HEK293 (cell line): Measurements from ENCODE around the gene RIBC2.

Source experiments
- CTCF ChIA-PET: fragments of 350-600 bp; formaldehyde crosslinking; extraction: SDS; loops from one replicate; lab custom pipeline; 2021; ENCODE audit warnings: antibody characterized with exemption; lab: Yijun Ruan, JAX
- POLR2A ChIA-PET: fragments of 300-600 bp; formaldehyde crosslinking; extraction: SDS; loops from one replicate; lab custom pipeline; 2020; ENCODE audit warnings: antibody characterized with exemption, inconsistent platforms; lab: Yijun Ruan, JAX
- H3K27ac ChIP-seq: fragments of 200-500 bp; sonication (Bioruptor generic); 2 replicates; pipeline ENCODE4 v1.5.1; 2014; ENCODE audit warnings: low read depth, low read length, control low read depth, inconsistent platforms; ENCODE audit errors: extremely low read depth
- H3K36me3 ChIP-seq, 2 experiments: fragments of 200-500 bp in 1 of 2; sonication (Bioruptor generic) in 1 of 2; 1 replicate in 1 of 2; 2 replicates in 1 of 2; pipeline ENCODE4 v1.5.1; 2014 to 2017; ENCODE audit warnings: inconsistent platforms in 2 of 2, low read length in 2 of 2; ENCODE audit not compliant: control insufficient read depth in 2 of 2, insufficient read depth in 1 of 2
- H3K4me1 ChIP-seq: fragments of 200-500 bp; sonication (Bioruptor generic); 2 replicates; pipeline ENCODE4 v1.5.1; 2014; ENCODE audit warnings: mild to moderate bottlenecking, low read length, inconsistent platforms; ENCODE audit not compliant: control insufficient read depth, insufficient read depth
- H3K4me3 ChIP-seq: 2 replicates; pipeline ENCODE4 v1.5.1; 2011; ENCODE audit warnings: low read depth, mild to moderate bottlenecking, control low read depth, low read length, moderate library complexity
- H3K9me3 ChIP-seq: fragments of 200-500 bp; sonication (Bioruptor generic); 2 replicates; pipeline ENCODE4 v1.5.1; 2014; ENCODE audit warnings: low read depth, low read length, inconsistent platforms; ENCODE audit not compliant: control insufficient read depth, insufficient read depth
- ATF2 ChIP-seq: fragments of 450-650 bp; formaldehyde crosslinking; IDR thresholded peaks from 2 replicates; pipeline ENCODE4 v1.5.1; 2016; ENCODE audit warnings: missing biosample characterization, missing genetic modification characterization, low read depth
- BCL11B ChIP-seq: fragments of 450-650 bp; formaldehyde crosslinking; IDR thresholded peaks from 2 replicates; pipeline ENCODE4 v1.5.1; 2016; ENCODE audit warnings: low read depth, missing biosample characterization, missing genetic modification characterization
- KLF8 ChIP-seq: fragments of 450-650 bp; formaldehyde crosslinking; IDR thresholded peaks from 2 replicates; pipeline ENCODE4 v1.5.1; 2016; ENCODE audit warnings: missing biosample characterization, missing genetic modification characterization
- OSR2 ChIP-seq: fragments of 450-650 bp; formaldehyde crosslinking; IDR thresholded peaks from 2 replicates; pipeline ENCODE4 v1.5.1; 2016; ENCODE audit warnings: missing biosample characterization, missing genetic modification characterization
- RBAK ChIP-seq: fragments of 450-650 bp; formaldehyde crosslinking; IDR thresholded peaks from 2 replicates; pipeline ENCODE4 v1.5.1; 2016; ENCODE audit warnings: missing biosample characterization, missing genetic modification characterization
- SP7 ChIP-seq: fragments of 450-650 bp; formaldehyde crosslinking; IDR thresholded peaks from 2 replicates; pipeline ENCODE4 v1.5.1; 2016; ENCODE audit warnings: missing biosample characterization, missing genetic modification characterization
- ZNF114 ChIP-seq: fragments of 450-650 bp; formaldehyde crosslinking; IDR thresholded peaks from 2 replicates; pipeline ENCODE4 v1.5.0; 2017; ENCODE audit warnings: missing biosample characterization, missing genetic modification characterization
- ZNF133 ChIP-seq: fragments of 450-650 bp; formaldehyde crosslinking; IDR thresholded peaks from 2 replicates; pipeline ENCODE4 v1.5.1; 2016; ENCODE audit warnings: missing biosample characterization, missing genetic modification characterization
- ZNF146 ChIP-seq: fragments of 450-650 bp; formaldehyde crosslinking; IDR thresholded peaks from 2 replicates; pipeline ENCODE4 v1.5.1; 2016; ENCODE audit warnings: missing biosample characterization, missing genetic modification characterization
- ZNF16 ChIP-seq: fragments of 450-650 bp; formaldehyde crosslinking; IDR thresholded peaks from 2 replicates; pipeline ENCODE4 v1.5.1; 2016; ENCODE audit warnings: low read depth, missing biosample characterization, missing genetic modification characterization
- ZNF23 ChIP-seq: fragments of 450-650 bp; formaldehyde crosslinking; IDR thresholded peaks from 2 replicates; pipeline ENCODE4 v1.5.1; 2016; ENCODE audit warnings: missing biosample characterization, missing genetic modification characterization, borderline replicate concordance
- ZNF248 ChIP-seq: fragments of 450-650 bp; formaldehyde crosslinking; IDR thresholded peaks from 2 replicates; pipeline ENCODE4 v1.5.1; 2017; ENCODE audit warnings: missing biosample characterization, missing genetic modification characterization
- ZNF274 ChIP-seq, 2 experiments: fragments of 200-500 bp in 1 of 2; fragments of 450-650 bp in 1 of 2; sonication (Bioruptor generic) in 1 of 2; formaldehyde crosslinking in 1 of 2; IDR thresholded peaks; 2 replicates each; pipeline versions ENCODE4 v1.5.1 to v1.6.1; 2014 to 2016; ENCODE audit warnings: borderline replicate concordance in 1 of 2, inconsistent platforms in 1 of 2, low read length in 1 of 2, missing biosample characterization in 1 of 2, missing genetic modification characterization in 1 of 2
- ZNF549 ChIP-seq: fragments of 450-650 bp; IDR thresholded peaks from 2 replicates; pipeline ENCODE4 v1.5.1; 2018; ENCODE audit warnings: missing biosample characterization, missing genetic modification characterization, mild to moderate bottlenecking, inconsistent platforms, moderate library complexity
- ZNF555 ChIP-seq: fragments of 450-650 bp; formaldehyde crosslinking; conservative IDR thresholded peaks from 2 replicates; pipeline ENCODE4 v1.5.1; 2017; ENCODE audit warnings: missing biosample characterization, mild to moderate bottlenecking, missing genetic modification characterization, inconsistent platforms
- ZNF558 ChIP-seq: fragments of 450-650 bp; formaldehyde crosslinking; IDR thresholded peaks from 2 replicates; pipeline ENCODE4 v1.5.1; 2016; ENCODE audit warnings: missing biosample characterization, missing genetic modification characterization
- ZNF561 ChIP-seq: fragments of 450-650 bp; IDR thresholded peaks from 2 replicates; pipeline ENCODE4 v1.5.1; 2018; ENCODE audit warnings: missing biosample characterization, missing genetic modification characterization, borderline replicate concordance
- ZNF580 ChIP-seq: fragments of 450-650 bp; formaldehyde crosslinking; IDR thresholded peaks from 2 replicates; pipeline ENCODE4 v1.5.1; 2016; ENCODE audit warnings: missing biosample characterization, missing genetic modification characterization
- ZNF585B ChIP-seq: fragments of 450-650 bp; formaldehyde crosslinking; IDR thresholded peaks from 2 replicates; pipeline ENCODE4 v1.5.1; 2016; ENCODE audit warnings: missing biosample characterization, missing genetic modification characterization
- ZNF610 ChIP-seq: fragments of 450-650 bp; formaldehyde crosslinking; IDR thresholded peaks from 2 replicates; pipeline ENCODE4 v1.5.1; 2016; ENCODE audit warnings: missing biosample characterization, missing genetic modification characterization, borderline replicate concordance
- ZNF623 ChIP-seq: fragments of 450-650 bp; formaldehyde crosslinking; IDR thresholded peaks from 2 replicates; pipeline ENCODE4 v1.5.1; 2016; ENCODE audit warnings: missing biosample characterization, missing genetic modification characterization
- ZNF747 ChIP-seq: fragments of 450-650 bp; formaldehyde crosslinking; IDR thresholded peaks from 2 replicates; pipeline ENCODE4 v1.5.1; 2016; ENCODE audit warnings: missing biosample characterization, missing genetic modification characterization
- ZNF776 ChIP-seq: fragments of 450-650 bp; formaldehyde crosslinking; IDR thresholded peaks from 2 replicates; pipeline ENCODE4 v1.5.0; 2017; ENCODE audit warnings: missing biosample characterization, missing genetic modification characterization, borderline replicate concordance
- ZNF792 ChIP-seq: fragments of 450-650 bp; formaldehyde crosslinking; IDR thresholded peaks from 2 replicates; pipeline ENCODE4 v1.5.1; 2016; ENCODE audit warnings: missing biosample characterization, missing genetic modification characterization
- ZNF830 ChIP-seq: fragments of 450-650 bp; IDR thresholded peaks from 2 replicates; pipeline ENCODE4 v1.5.0; 2018; ENCODE audit warnings: missing biosample characterization, missing genetic modification characterization, low read depth, mild to moderate bottlenecking, moderate library complexity
- ZNF837 ChIP-seq: fragments of 450-650 bp; formaldehyde crosslinking; IDR thresholded peaks from 2 replicates; pipeline ENCODE4 v1.5.1; 2016; ENCODE audit warnings: missing biosample characterization, missing genetic modification characterization
- ZXDB ChIP-seq: fragments of 450-650 bp; formaldehyde crosslinking; IDR thresholded peaks from 2 replicates; pipeline ENCODE4 v1.5.1; 2016; ENCODE audit warnings: missing biosample characterization, missing genetic modification characterization
- TF ChIP-seq, protein P1 (sequence below): fragments of 450-650 bp; IDR thresholded peaks from 2 replicates; pipeline ENCODE4 v1.5.1; 2018; ENCODE audit warnings: missing biosample characterization, missing genetic modification characterization

Gene RIBC2

GRCh38 chr22:45460288-45461109 lies 47.0 kb downstream of the RIBC2 start:
- Histone ChIP-seq H3K4me3 (no peak overlapping the region), H3K9me3 (no peaks in the 10 kb centered on the region), H3K27ac (no peak overlapping the region), H3K36me3 (no peaks in the 10 kb centered on the region), H3K4me1 (no peaks in the 10 kb centered on the region)
- ChIA-PET POLR2A (no interaction called here), CTCF (interaction anchor here (0.6 kb wide), 1 partner anchor 92 kb away, joined by 4 read pairs; no protein-coding TSS in a partner anchor)
- no peak for TF ChIP-seq ZNF16 (tag by site-specific recombination)
- no peak for TF ChIP-seq ZNF580 (tag by site-specific recombination)
- TF ChIP-seq ATF2: no peak
- TF ChIP-seq ZXDB (tag by site-specific recombination): no peak
- no peak for TF ChIP-seq ZNF561 (tag by site-specific recombination)
- no peak for TF ChIP-seq ZNF830
- TF ChIP-seq BCL11B (tag by site-specific recombination): no peak
- TF ChIP-seq ZNF623 (tag by site-specific recombination): no peak
- no peak for TF ChIP-seq RBAK
- TF ChIP-seq ZNF776: no peak
- no peak for TF ChIP-seq ZNF558 (tag by site-specific recombination)
- TF ChIP-seq ZNF585B: no peak
- TF ChIP-seq, protein P1, sequence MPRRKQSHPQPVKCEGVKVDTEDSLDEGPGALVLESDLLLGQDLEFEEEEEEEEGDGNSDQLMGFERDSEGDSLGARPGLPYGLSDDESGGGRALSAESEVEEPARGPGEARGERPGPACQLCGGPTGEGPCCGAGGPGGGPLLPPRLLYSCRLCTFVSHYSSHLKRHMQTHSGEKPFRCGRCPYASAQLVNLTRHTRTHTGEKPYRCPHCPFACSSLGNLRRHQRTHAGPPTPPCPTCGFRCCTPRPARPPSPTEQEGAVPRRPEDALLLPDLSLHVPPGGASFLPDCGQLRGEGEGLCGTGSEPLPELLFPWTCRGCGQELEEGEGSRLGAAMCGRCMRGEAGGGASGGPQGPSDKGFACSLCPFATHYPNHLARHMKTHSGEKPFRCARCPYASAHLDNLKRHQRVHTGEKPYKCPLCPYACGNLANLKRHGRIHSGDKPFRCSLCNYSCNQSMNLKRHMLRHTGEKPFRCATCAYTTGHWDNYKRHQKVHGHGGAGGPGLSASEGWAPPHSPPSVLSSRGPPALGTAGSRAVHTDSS: no peak
- no peak for TF ChIP-seq ZNF23 (tag by site-specific recombination)
- TF ChIP-seq KLF8: no peak
- TF ChIP-seq ZNF146 (tag by site-specific recombination): no peak
- no peak for TF ChIP-seq ZNF274 (IDR thresholded peaks at IDR 0.05; ENCODE audit: low read length)
- TF ChIP-seq ZNF274 (tag by site-specific recombination; IDR thresholded peaks at IDR 0.05; ENCODE audit: borderline replicate concordance): no peak

GRCh38 chr22:45462034-45462655 lies 48.7 kb downstream of the RIBC2 start:
- Histone ChIP-seq H3K4me1 (no peaks in the 10 kb centered on the region), H3K36me3 (no peaks in the 10 kb centered on the region), H3K4me3 (no peak overlapping the region), H3K9me3 (no peaks in the 10 kb centered on the region)
- POLR2A ChIA-PET: no interaction called here
- CTCF ChIA-PET: interaction anchor here (0.6 to 1.2 kb wide), 5 partner anchors 20 to 197 kb away, joined by 3 read pairs; no protein-coding TSS in a partner anchor
- TF ChIP-seq OSR2 (tag by site-specific recombination): no peak
- TF ChIP-seq SP7: peak; percentile 59; the same call in 1 of the 2 replicates
- no peak for TF ChIP-seq ZNF747
- TF ChIP-seq ZNF837 (tag by site-specific recombination): no peak
- peak; percentile 54; the same call in 1 of the 2 replicates for TF ChIP-seq ZNF610 (tag by site-specific recombination)
- no peak for TF ChIP-seq ZNF549 (tag by site-specific recombination)
- TF ChIP-seq ZNF133: no peak
- no peak for TF ChIP-seq ZNF248
- no peak for TF ChIP-seq ZNF792 (tag by site-specific recombination)
- no peak for TF ChIP-seq ZNF114 (tag by site-specific recombination)
- no peak for TF ChIP-seq ZNF555 (tag by site-specific recombination)
- TF ChIP-seq, all 188 proteins: peak for 2
- H3K27ac ChIP-seq: no peak overlapping the region
